HL-60/S4 treated with phorbol 12-myristate 13-acetate at 8.2 ng/mL for 4 days and 3 days (cell line): Measurements from ENCODE around the gene CCDC137.

Source experiments
- in situ Hi-C: fragments of 300-500 bp; cut with MboI; formaldehyde crosslinking; loops from 2 replicates; pipeline ENCODE4 v1.15.0; 2022; ENCODE audit warnings: low sequenced_read_pairs

CCDC137 gene

DNA sequence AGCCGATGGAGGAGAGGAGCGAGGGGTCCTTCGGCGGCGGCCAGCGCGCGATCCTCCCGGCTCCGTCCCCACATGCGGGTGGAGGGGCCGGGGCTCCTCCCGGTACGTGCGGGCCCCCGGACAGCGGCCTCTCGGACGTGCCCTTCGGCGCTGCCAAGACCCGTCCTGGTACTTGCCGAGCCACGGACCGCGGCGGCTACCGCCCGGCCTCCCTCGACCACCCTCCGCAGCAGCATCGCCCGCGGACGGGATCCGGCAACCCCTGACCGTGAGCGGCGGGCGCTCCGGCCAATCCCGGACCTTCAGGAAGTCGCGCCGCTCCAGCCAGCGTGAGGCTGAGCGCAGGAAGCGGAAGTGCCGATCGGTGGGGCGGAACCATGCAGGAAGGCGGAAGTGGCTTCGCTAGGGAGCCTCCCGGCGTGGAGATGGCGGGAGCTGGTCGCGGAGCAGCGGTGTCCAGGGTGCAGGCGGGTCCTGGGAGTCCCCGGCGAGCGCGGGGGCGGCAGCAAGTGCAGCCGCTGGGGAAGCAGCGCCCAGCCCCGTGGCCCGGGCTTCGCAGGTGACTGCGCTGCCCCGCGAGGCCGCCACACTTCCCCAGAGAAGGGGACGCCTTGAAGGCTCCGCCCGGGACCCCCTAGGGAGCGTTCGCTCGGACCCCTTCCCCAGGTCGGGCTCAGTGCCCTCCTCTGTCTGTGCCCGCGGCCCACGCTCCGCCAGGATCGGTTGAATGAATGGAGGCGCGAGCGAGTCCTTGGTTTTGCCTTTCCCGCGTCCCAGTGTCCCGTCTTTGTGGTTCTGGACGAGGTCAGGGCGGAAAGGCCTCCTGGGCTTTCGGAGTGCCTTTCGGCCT, at the start of gene CCDC137, which contains the start of gene OXLD1:
TSS of gene CCDC137 (plus strand) at position 396 of the 850 bp plus-strand sequence. CDS start at position 426, 30 bp downstream.
TSS of gene OXLD1 (minus strand) at position 264 of the 850 bp plus-strand sequence. CDS start at position 236, 28 bp downstream.
- in situ Hi-C loops: no loop called here

GRCh38 chr17:81616877-81617276, 49.7 kb upstream of the CCDC137 start:
- in situ Hi-C loops: loop anchor here (25.0 kb wide), 1 partner anchor 355 kb away; no protein-coding TSS in a partner anchor

DNA sequence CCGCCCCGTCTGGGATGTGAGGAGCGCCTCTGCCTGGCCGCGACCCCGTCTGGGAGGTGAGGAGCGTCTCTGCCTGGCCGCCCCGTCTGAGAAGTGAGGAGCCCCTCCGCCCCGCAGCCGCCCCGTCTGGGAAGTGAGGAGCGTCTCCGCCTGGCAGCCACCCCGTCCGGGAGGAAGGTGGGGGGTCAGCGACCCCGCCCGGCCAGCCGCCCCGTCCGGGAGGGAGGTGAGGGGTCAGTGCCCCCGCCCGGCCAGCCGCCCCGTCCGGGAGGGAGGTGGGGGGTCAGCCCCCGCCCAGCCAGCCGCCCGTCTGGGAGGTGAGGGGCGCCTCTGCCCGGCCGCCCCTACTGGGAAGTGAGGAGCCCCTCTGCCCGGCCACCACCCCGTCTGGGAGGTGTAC, 48.2 kb upstream of the CCDC137 start:
- in situ Hi-C loops: loop anchor here (25.0 kb wide), 1 partner anchor 356 kb away; no protein-coding TSS in a partner anchor

- in situ Hi-C loops: loop anchor here (25.0 kb wide), 1 partner anchor 359 kb away; no protein-coding TSS in a partner anchor
Measured at GRCh38 chr17:81621494-81622130, 44.9 kb upstream of the CCDC137 start.

DNA sequence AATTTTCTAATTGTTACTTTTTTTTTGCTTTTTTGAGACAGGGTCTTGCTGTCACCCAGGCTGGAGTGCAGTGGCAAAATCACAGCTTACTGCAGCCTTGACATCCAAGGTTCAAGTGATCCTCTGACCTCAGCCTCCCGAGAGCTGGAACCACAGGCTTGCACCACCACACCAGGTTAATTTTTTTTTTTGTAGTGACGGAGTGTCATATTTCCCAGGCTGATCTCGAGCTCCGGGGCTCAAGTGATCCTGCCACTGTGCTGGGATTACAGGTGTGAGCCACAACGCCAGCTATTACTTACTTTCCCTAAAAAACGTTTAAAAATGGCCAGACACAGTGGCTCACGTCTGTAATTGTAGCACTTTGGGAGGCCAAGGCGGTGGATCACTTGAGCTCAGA, 36.3 kb upstream of the CCDC137 start:
- in situ Hi-C loops: no loop called here

GRCh38 chr17:81631482-81631881, 35.1 kb upstream of the CCDC137 start:
- in situ Hi-C loops: no loop called here

- in situ Hi-C loops: no loop called here
Measured at GRCh38 chr17:81635431-81635830, 31.1 kb upstream of the CCDC137 start.

DNA sequence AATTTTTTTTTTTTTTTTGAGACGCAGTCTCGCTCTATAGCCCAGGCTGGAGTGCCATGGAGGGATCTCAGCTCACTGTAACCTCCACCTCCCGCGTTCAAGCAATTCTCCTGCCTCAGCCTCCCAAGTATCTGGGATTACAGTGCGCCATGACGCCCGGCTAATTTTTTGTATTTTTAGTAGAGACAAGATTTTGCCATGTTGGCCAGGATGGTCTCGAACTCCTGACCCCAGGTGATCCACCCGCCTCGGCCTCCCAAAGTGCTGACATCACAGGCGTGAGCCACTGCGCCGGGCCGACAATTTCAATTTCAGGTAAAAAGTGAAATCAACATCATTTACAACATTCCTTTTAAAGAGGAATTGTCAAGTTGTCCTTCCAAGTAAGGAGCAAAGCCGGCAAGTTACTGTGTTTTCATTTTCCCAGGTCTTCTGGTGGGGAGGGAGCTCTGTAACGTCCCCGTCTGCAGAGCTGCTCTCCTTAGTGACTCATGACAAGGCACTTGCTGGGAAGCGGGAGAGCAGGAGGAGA, 30.5 kb upstream of the CCDC137 start:
- in situ Hi-C loops: no loop called here

DNA sequence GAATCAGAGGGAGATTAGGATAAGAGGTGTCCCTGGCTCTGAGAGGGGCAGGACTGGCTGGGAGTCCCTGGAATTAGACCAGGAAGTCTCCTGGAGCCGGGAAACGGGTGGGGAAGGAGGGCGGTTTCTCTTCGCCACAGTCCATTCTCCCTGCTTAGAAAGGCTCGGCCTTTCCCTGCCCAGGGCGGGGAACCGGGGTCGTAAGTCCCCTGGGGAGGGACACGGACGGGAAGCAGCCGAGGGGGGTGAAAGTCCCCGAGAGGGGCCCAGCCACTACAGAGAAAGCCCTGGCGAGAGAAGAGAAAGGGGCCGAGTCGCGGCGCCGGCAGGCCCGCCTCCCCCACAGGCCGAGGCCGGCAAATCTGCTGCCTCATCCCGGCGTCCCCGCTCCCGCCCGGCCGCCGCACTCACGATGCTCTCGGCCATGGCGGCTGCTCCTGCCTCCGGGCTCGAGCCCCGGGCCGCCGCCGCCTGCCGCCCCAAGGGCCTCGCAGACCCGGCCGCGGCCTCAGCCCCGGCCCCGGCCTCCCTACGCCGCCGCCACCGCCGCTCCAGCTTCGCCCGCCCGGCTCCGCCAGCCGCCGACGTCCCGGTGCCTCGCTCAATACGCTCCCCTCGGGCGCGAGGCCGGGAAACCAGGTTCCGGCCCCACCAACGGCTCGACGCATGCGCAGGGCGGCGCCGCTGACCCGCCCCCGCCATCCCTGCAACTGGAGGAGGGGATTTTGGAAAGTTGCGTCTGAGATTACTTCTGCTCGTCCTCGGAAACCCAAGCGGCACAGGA, 29.8 kb upstream of the CCDC137 start, which contains the start of the genes NPLOC4 and TSPAN10:
TSS of gene NPLOC4 (minus strand) at position 608 of the 784 bp plus-strand sequence. CDS start at position 426, 182 bp downstream.
TSS of gene TSPAN10 (plus strand) at position 692 of the 784 bp plus-strand sequence. CDS start 5,217 bp downstream, outside the sequence.
- in situ Hi-C loops: no loop called here

GRCh38 chr17:81638683-81639082, 27.9 kb upstream of the CCDC137 start:
- in situ Hi-C loops: no loop called here

GRCh38 chr17:81640011-81640410, 26.5 kb upstream of the CCDC137 start:
- in situ Hi-C loops: no loop called here

DNA sequence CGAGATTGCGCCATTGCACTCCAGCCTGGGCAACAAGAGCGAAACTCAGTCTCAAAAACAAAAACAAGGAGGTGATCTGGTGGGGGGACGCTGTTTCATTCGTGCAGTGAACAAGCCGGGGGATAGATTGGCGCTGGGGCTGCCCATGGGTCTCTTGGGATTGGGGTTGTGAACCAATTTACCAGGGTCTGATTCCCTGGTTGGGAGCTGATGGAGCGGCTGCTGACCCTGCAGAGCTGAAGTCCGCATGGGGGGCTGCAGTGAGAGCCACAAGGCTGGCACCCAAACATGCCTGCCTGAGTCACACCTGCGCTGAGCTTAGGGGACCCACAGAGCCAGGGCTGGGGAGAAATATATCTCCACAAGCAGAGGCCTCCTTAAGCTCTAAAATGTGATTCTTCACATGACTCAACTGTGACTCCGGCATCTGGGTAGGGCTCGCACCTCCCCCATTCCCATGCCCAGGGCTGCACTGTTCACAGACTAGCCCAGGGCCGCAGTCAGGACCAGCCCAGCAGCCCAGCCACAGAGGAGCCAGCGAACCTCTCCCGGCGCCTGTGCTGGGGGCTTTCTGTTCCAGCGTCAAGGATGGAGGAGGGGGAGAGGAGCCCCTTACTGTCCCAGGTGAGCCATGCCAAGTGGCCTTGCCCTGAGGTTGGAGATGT, 24.6 kb upstream of the CCDC137 start:
- in situ Hi-C loops: no loop called here

GRCh38 chr17:81644496-81644895, 22.0 kb upstream of the CCDC137 start:
- in situ Hi-C loops: no loop called here

- in situ Hi-C loops: no loop called here
Measured at GRCh38 chr17:81644976-81645952, 21.3 kb upstream of the CCDC137 start.

DNA sequence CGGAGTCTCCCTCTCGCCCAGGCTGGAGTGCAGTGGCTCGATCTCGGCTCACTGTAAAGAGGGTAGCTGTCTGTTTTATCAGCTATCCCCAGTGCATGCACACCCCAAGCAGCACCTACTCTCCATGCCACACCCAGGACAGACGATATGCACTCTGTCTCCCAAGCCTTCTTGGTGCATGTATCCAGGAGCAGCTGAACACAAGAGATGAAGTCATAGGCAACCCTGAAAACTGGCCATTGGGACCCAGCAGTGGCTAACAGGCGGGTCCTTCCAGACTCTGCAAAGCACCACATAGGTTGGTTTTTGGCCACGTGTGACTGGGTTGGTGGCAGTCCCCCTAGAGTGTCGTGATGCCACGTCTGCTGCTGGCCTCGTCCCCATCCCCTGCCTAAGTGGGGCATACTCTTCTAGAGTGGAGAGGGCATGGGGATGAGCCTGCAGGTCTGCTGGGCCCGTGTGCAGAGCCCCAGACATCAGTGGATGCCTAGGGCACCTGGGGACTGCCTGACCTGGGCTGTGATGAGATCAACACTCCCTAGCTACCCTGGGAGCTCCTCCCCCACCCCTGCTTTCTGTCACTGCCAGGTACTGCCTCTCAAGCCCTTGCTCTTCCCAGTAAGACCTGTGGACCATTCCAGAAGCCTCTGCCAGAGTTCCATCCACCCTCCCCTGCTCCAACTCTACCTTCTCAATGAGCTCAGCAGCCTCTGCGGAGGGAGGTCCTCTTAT, 19.5 kb upstream of the CCDC137 start:
- in situ Hi-C loops: no loop called here

GRCh38 chr17:81647640-81648012, 18.9 kb upstream of the CCDC137 start:
- in situ Hi-C loops: no loop called here

DNA sequence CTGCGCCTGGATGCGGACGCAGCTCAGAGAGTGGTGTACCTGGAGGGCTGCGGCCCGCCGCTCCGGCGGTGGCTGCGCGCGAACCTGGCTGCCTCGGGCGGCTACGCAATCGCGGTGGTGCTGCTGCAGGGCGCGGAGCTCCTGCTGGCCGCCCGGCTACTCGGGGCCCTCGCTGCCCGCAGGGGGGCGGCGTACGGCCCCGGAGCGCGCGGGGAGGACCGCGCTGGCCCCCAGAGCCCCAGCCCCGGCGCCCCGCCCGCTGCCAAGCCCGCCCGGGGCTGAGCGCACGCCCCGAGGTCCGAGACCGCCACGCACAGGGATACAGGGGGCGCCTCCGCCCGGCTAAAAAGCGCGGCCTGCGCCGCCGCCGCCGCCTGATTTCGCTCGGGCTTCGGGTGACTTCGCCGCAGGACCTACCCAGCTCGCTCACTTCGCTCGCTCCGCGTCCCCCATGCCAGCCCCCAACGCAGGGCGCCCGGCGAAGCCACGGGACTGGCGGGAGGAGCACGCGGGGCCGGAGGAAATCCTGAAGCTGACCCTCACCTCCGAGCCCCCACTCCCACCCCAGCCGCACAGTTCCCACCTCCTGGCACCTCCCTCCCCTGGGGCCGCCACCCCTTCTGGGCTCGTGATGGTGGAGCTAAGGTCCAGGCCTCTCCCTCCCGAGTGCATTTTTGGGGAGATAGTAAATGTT, 18.4 kb upstream of the CCDC137 start:
- in situ Hi-C loops: no loop called here

DNA sequence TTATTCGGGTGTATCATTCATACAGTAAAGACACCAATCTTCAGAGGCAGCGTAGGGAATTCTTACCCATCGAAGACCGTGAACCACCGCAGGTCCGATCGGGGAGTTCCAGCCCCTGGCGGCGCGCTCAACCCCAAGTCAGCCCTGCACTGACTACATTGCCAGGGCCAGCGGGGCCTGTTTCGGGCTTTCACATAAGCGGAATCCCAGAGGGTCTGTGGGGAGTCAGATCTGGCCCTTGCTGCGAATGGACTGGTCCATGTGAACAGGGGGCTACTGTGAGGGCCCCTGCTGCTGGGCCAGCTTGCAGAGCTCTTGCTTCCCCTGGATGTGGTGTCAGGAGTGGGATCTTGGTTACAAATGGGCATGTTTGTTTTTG, 17.8 kb upstream of the CCDC137 start:
- in situ Hi-C loops: no loop called here
